Measurements from ENCODE around the gene MGRN1.
A peak's percentile ranks its signal among the peaks of the same experiment; 100 is the strongest.

The MGRN1 gene

GRCh38 chr16:4625560-4626159 lies 1.0 kb downstream of the MGRN1 start:
- no peak for DNase-seq

DNA sequence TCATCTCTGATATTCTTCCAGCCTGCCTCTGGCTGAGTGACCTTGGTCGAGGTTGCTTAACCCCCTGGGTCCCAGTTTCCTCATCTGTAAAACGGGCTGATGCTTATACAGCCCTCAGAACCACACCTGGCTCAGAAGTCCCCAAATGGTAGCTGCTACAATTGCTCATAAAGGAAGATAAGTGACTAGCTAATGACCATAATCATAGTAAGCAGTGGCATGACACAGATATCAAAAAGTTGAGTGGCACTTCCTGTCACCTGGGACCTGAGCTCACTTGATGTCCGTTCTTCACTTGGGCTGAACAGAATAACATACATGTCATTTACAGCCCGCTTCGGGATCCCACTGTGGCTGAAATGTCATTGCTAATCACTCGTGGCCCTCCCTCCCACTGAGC lies 1.8 kb downstream of the MGRN1 start:
- DNase-seq, result no peak

GRCh38 chr16:4628283-4628682 lies 3.7 kb downstream of the MGRN1 start:
- DNase-seq, result no peak

GRCh38 chr16:4631444-4631843 lies 6.8 kb downstream of the MGRN1 start:
- DNase-seq, result no peak

DNA sequence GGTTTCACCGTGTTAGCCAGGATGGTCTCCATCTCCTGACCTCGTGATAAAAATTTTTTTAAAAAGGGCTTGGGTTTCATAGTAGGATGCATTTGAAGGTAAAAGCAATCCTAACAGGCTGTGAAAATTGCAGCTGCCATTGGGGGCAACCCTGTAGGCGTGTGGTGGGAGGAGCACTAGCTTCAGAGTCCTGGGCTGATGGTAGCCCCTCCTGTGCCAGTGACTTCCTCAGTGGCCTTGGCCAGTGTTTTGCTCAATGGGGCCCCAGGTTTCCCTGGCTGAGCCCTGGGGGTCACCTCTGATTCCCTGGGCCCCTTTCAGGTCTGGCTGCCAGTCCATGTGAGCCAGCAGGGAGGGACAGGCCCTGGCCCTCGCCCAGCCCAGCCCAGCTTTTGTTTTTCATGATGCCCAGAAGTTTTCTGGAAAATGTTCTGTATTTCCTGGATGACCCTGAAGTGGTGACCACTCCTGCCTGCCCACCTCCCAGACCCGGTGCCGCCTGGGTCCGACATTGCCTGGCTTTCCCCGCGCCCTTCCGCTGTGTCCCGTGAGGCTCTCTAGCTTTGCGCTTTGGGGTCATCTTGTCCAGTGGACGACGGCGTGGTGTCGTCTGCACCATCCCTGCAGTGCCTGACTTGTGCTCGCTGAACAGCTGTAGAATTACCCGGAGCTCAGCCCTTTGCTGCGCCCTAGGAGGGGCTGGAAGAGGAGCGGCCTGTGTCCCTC lies 9.4 kb downstream of the MGRN1 start:
- DNase-seq, result no peak

DNA sequence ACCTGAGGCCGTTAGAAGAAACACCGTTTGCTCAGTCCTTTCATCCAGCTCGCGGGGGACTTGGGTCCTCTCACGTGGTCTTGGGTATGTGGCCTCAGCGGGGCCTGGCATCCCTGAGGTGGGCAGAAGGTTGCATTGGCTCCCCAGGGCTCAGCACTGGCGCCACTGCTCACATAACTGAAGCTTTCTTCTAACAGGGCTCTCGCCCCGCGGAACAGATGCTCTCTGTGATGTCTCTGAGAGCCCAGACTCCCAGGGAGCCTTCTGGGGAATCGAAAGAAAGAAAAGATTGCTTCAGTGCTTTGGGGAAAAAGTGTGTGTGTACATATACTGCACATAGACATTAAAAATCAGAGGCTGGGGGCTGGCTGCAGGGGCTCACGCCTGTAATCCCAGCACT lies 10.1 kb downstream of the MGRN1 start:
- DNase-seq, result no peak

DNA sequence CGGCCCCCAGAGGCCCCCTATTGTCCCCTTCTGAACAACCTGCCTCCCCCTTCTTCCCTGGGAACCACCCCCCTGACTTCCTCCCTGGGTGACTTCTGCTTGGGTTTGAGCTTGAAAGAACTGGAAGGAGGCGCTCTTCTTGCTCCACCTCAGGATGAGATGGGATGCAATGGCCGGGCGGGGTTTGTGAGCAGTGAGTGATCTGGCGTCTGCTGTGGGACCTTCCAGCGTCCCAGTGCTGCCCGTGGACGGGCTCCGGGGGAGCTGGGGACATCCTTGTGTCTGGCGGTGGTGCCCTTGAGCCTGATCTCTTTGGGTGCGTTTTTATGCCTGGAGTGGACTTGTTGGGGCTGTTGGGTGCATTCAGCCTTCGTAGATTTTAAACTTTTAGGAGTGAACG lies 11.6 kb downstream of the MGRN1 start:
- DNase-seq, result no peak

DNA sequence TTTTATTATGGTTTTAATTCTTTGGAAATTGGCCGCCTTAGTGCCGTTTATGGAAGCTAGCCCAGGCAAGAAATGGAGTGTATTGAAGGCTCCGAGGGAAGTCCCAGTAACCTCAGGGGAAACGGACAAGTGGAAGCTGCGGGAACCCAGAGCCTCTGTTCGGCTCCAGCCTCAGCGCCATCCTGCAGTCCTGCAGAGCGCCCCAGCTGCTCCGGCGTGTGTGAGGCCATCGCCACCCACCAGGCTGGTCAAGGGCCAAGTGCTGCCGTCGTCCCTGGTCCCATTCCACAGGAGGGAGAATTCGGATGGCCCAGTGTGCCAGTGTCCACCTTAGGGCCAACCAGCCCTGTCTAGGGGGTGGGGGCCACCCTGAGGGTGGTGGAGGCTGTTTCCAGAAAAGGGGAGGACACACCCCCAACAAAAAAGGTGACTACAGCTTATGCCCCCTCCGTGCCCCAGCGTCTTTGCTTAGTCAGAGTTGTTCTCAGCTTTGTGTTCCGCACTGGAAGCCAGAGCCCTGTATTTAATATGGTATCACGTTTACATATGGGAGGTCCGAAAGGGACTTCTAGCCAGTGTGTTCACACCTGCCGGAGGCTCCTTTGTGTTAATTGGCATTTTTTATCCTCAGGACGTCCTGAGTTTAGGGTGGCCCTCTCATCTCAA lies 13.0 kb downstream of the MGRN1 start:
- DNase-seq, result no peak

GRCh38 chr16:4639899-4640509 lies 15.4 kb downstream of the MGRN1 start:
- no peak for DNase-seq

GRCh38 chr16:4640572-4641305 lies 16.1 kb downstream of the MGRN1 start:
- DNase-seq, result no peak

GRCh38 chr16:4641306-4641687 lies 16.7 kb downstream of the MGRN1 start:
- DNase-seq, result no peak

DNA sequence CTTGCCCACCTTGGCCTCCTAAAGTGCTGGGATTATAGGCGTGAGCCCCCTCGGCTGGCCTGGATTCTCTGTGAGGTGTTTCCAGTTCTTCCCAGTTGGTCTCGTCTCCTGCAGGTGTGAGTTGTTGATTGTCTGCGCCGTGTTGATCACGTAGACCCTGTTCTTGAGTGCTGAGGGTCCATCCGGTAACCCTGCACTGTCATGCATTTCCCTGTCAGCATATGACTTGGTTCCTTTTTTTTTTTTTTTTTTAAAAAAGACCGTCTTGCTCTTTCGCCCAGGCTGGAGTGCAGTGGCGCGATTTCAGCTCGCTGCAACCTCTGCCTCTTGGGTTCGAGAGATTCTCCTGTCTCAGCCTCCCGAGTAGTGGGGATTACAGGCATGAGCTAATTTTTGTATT lies 17.3 kb downstream of the MGRN1 start:
- no peak for DNase-seq

DNA sequence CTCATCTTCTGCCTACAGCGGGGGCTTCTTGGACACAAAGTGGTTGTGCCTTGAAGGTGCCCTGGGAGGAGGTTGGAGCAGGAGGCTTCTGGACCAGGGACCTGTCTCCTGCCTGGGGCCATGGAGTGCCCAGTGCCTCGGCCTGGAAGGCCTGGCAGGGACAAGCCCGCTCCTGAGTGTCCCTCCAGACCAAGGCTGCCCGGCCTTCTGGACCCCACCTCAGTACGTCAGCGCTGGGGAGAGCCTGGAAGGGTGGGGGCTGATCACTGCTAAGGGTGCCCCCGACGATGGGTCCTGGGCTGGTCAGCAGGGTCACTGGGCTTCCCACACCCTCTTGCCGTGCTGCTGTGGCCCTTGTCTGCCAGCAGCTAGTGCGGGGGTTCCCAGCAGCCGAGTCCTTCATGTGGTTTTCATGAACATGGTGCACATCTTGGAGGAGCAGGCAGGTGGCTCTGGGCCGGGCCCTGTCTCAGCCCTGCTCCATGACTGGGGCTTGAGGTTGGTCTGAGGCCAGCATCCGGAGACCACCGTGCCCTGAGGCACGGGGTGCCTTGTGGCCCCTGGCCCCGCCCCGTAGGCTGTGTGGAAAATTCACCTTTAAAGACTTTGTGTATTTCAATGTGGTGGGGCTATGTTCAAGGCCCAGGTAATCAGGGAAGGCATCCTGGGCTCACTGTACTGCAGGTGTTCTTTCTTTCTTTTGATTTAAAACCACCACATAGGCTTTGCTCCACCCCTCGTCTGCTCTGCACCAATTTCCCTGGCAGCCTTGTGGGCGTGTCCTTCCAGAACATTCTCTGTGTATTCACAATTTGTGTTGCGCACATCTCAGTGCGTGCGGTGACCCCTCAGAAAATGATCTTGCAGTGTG lies 22.4 kb downstream of the MGRN1 start:
- no peak for DNase-seq

DNA sequence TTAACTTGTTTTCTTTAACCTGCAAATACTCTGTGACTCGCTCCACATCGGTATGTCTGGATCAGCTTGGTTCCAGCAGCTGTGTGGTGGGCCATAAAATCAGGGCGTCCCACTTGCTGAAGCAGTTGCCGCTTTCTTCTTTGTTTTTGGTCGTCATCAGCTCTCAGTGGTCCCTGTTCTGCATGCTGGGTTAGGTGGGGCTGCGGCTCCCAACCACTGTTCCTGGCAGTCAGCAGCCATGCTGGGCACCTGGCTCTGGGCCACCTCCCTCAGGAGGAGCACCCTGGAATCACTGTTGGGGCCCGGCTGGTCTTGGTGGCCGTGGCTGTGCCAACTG lies 23.0 kb downstream of the MGRN1 start:
- DNase-seq, result no peak

DNA sequence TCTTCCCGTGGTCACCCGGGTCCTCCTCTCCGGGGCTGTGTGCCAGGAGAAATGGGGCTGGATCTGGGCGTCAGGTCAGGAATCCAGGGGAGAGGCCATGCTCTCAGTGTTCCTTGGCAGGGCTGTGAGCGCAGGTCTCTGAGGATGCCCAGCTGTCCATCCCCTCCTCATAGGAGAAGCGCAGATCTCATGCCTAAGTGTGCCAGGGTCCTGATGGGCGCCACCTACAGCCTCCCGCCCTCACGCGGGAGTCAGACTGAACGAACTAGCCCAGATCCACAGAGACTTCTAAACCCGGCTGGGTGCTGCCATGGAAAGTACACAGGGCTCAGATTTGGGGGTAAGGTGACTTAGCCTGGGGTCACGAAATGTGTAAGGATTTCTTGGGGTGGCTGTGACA lies 24.3 kb downstream of the MGRN1 start:
- no peak for DNase-seq

- DNase-seq, result no peak
These were observed 25.3 kb downstream of the MGRN1 start for GRCh38 chr16:4649744-4650442.

GRCh38 chr16:4650443-4651074 lies 25.9 kb downstream of the MGRN1 start:
- peak; percentile 7 for DNase-seq

GRCh38 chr16:4651827-4652226 lies 27.2 kb downstream of the MGRN1 start:
- DNase-seq, result no peak

DNA sequence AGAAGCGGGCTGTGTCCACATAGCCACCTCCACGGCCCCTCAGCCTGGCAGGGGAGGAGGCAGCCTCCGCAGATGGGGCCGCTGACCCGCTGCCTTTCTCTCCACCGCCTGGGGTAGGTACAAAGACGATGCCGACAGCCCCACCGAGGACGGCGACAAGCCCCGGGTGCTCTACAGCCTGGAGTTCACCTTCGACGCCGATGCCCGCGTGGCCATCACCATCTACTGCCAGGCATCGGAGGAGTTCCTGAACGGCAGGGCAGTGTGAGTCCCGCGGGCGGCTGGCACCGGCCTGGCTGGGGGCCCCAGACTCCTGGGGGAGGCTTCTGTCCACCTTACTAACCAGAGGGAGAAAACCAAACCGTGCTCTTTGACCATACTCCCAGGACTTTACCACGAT lies 27.9 kb downstream of the MGRN1 start:
- DNase-seq, result no peak

DNA sequence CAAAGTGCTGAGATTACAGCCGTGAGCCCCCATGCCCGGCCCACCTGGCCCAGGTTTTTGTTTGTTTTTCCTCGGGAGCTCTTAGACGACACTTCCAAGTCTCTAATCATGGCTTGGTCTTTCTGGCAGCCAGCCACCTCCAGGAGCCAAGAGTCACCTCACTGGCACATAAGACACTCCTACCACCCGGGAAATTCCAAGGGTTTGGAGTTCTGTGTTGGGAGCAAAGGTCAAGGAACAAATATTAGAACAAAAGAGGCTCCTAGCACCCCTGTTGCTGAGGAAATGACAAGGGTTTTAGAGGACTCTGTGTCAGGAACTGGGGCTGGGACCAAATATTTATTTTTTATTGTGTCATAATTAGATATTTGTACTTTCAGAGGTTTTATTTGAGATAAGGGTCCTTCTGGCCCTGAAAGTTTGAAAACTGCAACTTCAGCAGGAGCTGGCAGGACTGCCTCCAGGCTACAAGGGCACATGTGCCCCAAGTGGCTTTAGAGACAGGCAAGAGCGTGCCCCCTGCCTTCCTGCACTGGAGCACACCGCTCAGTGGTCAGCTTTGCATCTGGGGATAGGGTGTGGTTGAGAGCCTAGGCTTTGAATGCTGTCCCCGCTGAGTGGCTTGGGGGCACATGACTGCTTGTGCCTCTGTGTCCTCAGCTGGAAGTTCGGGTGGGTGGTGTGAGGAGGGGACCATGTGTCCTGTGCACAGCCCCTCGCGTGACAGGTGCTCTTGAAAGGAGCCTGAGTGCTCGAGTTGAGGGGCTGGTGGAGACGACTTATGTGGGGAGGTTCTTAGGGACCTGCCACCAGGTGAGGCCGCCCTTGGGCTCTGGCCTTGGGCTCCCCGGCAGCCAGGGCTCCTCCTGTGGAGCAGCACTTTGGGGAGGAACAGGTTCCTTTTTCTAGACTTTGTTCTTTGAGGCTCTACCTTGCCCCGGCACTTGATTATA lies 29.7 kb downstream of the MGRN1 start:
- DNase-seq, result no peak

All from DMS 273 treated with DMSO at 0.1 percent for 48 hours (cell line).